ENCODE results near the gene CADPS2.

- TF ChIP-seq POLR2AphosphoS5 (IDR thresholded peaks at IDR 0.05) (no peak), CTCF (IDR thresholded peaks at IDR 0.05) (no peak), POLR2A (IDR thresholded peaks at IDR 0.05) (no peak), EP300 (IDR thresholded peaks at IDR 0.05) (no peak)
These were observed 10.2 kb upstream of the CADPS2 start for GRCh38 chr7:122896509-122896908.
